ENCODE results near the gene PSMD12.
"Not testable (repeated sequence)": the region's sequence is repeated elsewhere in the genome, so short reads cannot be mapped to it uniquely, and the experiment has no call there.

PSMD12 gene

DNA sequence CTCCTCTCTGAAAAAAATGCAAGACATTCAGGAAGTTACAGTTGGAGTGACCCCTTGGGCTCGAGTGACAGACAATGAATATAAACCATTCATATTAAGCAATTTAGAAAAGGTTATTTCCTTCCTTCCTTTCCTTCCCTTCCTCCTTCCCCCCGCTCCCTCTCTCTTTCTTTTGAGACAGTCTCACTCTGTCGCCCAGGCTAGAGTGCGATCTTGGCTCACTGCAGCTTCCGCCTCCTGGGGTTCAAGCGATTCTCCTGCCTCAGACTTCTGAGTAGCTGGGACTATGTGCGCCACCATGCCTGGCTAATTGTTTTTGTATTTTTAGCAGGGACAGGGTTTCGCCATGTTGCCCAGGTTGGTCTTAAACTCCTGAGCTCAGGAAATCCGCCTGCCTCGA, 13.2 kb downstream of the PSMD12 start:
- DNase-seq, result no peak

DNA sequence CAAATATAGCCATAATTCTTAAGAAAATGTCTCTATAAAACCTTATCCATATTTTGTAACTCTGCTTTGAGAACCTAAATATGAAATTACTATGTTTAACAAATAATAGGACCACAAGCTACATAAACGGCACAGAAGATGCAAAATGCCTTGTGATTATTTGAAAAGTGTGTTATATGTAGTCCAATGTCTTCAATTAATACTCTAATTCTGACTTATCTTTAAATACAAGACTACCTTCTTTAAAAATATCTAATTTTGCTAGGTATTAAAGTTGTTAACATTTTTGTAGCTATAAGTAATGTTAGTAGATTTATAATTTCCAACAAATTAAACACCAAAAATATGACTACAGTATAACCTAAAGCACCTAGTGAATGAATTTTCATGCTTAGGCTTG, 17.0 kb downstream of the PSMD12 start:
- no peak for DNase-seq

DNA sequence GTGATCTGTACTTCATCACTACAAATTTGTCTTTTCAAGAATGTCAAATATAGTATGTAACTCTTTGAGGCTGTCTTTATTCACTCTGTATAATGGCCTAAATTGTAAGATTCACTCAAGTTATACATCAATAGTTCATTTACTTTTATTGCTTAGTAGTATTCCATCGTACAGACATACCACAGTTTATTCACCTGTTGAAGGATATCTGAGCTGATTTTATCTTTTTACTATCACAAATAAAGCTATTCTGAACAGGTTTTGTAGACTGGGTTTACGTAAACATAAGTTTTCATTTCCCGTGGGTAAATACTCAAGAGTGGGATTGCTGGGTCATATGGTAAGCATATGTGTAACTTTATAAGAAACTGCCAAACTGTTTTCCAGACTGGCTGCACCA, 18.6 kb downstream of the PSMD12 start:
- DNase-seq, result no peak

DNA sequence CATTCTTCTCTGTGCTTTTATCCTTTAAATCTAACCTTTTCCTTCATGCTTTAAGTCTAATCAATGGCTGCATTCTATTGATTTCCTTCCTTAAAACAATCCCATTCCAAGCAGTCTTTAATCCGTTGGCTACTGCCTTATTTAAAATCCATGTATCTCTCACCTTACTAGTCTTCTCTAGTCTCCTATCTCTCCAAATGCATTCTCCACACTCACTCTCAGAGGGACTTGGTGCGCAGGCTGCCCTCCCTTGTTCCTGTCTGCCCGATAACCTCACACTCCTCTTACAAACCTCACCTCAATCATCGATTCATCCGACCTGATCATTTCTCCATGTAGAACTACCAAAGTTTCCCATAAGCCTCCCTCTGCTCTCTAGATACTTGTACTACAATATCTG, 23.1 kb downstream of the PSMD12 start:
- no peak for DNase-seq

DNA sequence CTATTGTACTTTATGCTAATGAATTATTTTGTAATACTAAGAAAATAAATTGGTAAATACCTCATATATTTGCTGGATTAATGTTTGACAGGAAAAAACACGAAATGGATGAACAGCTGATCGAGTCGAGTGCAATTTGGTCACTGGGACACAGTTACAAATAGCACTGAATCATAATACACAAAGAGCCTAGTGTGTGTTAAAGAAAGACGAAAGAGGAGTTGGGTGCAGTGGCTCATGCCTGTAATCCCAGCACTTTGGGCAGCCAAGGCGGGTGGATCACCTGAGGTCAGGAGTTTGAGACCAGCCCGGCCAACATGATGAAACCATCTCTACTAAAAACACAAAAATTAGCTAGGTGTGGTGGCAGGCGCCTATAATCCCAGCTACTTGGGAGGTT, 28.0 kb downstream of the PSMD12 start:
- not testable (repeated sequence) for DNase-seq

DNA sequence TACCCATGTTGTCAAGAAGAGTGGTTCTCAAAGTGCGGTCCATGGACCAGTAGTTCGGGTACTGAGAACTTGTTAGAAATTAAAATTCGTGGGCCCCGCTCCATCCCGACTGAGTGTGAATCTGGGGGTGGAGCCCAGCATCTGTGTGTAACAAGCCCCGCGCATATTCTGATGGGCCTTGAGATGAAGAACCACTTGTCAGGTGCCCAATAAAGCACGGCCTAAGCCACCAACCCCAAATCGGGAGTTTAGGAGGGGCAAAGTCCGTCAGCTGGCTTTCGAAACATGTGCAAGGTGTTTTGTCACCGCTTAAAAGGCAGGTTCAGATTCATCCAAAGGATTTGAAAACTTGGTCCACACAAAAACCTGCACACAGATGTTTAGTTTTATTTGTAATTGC, 29.5 kb downstream of the PSMD12 start:
- DNase-seq, result no peak

DNA sequence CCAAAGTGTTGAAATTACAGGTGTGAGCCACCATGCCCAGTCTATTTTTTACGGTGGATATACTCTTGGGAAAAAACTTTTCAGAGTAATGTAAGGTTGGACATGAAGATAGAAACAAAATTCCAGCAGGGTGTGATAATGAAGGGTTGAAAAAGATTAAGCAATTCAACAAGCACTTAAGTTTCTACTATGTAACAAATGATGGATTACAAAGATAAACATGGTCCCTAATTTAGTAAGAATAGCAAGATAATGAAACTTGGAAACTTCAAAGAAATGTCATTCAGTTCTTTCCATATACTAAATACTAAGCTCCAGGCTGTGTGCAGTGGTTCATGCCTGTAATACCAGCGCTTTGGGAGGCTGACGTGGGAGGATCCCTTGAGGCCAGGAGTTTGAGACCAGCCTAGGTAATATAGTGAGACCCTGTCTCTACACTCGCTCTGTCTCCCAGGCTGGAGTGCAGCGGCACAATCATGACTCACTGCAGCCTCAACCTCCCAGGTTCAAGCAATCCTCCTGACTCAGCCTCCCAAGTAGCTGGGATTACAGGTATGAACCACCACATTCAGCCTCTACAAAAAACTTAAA, 31.0 kb downstream of the PSMD12 start:
- no peak for DNase-seq

DNA sequence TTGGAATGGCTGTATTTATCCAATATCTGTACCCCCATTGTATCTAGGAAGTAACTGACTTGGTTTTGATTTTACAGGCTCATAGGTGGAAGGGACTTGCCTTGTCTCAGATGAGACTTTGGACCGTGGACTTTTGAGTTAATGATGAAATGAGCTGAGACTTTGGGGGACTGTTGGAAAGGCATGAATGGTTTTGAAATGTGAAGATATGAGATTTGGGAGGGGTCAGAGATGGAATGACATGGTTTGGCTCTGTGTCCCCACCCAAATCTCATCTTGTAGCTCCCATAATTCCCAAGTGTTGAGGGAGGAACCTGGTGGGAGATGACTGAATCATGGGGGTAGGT, 34.2 kb downstream of the PSMD12 start:
- not testable (repeated sequence) for DNase-seq

DNA sequence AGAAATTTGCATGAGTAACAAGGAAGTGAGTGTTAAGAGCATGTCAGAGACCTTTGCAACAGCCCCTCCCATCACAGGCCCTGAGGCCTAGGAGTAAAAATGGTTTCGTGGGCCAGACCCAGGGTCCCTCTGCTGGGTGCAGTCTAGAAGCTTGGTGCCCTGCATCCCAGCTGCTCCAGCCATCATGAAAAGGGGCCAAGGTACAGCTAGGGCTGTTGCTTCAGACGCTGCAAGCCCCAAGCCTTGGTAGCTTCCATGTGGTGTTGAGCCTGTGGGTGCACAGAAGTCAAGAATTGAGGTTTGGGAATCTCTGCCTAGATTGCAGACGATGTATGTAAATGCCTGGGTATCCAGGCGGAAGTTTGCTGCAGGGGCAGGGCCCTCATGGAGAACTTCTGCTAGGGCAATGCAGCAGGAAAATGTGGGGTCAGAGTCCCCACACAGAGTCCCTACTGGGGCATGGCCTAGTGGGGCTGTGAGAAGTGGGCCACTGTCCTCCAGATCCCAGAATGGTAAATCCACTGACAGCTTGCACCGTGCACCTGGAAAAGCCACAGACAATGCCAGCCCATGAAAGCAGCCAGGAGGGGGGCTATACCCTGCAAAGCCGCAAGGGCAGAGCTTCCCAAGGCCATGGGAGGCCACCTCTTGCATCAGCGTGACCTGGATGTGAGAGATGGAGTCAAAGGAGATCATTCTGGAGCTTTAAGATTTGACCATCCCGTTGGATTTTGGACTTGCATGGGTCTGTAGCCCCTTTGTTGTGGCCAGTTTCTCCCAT, 34.8 kb downstream of the PSMD12 start:
- DNase-seq, result not testable (repeated sequence)

DNA sequence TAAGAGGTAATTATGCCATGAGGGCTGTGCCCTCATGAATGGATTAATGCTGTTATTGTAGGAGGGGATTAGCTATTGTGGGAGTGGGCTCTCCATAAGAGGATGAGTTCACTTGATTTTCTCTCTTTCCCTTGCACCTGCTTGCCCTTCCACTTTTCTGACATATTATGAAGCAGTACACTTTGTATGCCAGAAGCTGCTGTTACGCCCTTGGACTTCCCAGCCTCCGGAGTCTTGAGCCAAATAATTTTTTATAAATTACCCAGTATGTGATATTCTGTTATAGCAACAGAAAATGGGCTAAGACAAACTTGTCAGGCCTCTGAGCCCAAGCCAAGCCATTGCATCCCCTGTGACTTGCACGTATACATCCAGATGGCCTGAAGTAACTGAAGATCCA, 38.4 kb downstream of the PSMD12 start:
- no peak for DNase-seq

DNA sequence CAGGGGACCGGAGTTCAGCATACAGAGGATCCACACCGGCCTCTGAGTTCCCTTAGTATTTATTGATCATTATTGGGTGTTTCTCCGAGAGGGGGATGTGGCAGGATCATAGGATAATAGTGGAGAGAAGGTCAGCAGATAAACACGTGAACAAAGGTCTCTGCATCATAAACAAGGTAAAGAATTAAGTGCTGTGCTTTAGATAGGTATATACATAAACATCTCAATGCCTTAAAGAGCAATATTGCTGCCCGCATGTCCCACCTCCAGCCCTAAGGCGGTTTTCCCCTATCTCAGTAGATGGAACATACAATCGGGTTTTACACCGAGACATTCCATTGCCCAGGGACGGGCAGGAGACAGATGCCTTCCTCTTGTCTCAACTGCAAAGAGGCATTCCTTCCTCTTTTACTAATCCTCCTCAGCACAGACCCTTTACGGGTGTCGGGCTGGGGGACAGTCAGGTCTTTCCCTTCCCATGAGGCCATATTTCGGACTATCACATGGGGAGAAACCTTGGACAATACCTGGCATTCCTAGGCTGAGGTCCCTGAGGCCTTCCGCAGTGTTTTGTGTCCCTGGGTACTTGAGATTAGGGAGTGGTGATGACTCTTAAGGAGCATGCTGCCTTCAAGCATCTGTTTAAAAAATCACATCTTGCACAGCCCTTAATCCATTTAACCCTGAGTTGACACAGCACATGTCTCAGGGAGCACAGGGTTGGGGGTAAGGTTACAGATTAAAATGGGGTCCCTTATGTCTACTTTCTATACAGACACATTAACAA, 39.2 kb downstream of the PSMD12 start:
- not testable (repeated sequence) for DNase-seq

DNA sequence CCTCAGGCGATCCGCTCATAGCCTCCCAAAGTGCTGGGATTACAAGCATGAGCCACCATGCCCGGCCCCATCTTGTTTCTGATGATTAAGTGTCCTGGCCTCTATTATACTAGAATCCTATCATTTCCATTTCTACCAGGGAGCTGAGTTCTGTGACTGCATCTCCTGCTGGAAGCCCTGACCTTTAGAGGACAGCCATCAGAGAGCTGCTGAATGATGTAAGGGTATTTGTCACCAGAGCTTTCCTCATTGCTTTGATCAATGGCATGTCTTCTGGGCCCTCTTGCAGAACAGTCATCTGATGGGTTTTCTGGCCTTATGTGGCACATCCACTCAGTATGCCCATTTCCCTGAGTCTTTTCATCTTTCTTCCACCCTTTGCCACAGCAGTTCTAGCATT, 39.9 kb downstream of the PSMD12 start:
- DNase-seq, result no peak

DNA sequence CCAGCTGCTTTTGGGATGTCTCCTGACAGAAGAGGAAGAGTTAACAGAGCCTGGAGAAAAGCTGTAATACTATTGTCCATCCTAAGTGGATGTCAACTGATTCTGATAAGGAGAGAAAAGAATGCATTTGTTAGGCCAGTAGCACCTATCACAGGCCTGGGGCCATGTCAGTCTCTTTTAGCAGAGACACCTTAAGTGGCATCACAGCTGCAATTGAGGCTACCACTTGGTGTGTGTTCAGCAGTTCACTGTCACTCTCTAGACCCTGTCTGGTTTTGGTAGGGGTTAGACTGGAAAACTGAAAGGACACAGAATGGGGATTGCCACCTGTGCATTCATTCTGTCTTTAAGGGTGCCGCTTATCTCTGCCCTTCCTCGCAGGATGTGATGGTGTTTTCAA, 42.0 kb downstream of the PSMD12 start:
- no peak for DNase-seq

DNA sequence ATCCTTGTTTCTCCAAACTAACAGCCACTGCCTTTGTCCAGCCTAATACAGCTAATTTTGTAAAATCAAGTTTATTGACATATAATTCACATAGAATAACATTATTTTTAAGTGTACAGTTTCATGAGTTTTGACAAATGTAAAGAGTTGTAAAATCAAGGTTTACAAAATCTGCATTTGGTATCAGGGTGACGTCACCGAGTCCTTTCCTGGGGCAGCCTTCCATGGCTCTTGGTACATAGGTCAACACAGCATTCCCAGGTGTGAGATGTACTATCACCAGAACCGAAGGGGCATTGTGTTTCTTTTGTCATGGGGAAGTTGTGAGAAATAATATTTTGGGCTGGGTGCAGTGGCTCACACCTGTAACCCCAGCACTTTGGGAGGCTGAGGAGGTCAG, 42.9 kb downstream of the PSMD12 start:
- DNase-seq, result no peak

DNA sequence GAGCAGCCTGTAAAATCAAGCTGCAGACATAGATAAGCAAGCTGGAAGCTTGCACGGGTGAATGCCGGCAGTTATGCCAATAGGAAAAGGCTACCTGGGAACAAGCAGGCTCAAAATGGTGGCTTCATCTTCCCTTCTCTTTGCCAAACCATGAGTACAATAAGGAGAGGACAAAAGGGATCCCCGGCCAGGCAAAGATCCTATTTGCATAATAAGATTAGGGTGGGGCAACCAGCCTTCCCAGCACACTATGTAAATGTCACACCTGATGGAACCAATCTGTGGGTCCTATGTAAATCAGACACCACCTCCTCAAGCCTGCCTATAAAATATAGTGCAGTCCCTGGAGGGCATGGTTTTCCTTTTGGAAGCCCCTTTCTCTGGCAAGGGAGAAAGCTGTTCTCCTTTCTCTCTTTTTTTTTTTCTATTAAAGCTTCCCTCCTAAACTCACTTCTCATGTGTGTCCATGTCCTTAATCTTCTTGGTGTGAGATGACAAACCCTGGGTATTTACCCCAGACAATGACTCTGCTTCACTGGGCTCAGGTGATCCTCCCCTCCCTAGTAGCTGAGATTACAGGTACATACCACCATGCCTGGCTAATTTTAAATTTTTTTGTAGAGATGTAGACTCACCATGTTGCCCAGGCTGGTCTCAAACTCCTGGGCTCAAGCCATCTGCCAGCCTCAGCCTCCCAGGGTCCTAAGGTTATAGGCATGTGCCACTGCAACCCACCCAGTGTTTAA, 44.2 kb downstream of the PSMD12 start:
- DNase-seq, result peak; percentile 53

DNA sequence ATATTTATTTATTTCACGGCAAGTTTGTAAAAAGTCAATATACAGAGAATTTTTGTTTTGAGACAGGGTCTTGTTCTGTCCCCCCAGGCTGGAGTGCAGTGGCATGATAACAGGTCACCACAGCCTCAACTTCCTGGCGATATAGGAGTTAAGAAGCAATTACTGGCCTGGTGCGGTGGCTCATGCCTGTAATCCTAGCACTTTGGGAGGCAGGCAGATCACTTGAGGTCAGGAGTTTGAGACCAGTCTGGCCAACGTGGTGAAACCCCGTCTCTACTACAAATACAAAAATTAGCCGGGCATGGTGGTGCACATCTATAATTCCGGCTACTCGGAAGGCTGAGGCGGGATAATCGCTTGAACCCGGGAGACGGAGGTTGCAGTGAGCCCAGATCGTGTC, 44.9 kb downstream of the PSMD12 start:
- DNase-seq, result not testable (repeated sequence)

DNA sequence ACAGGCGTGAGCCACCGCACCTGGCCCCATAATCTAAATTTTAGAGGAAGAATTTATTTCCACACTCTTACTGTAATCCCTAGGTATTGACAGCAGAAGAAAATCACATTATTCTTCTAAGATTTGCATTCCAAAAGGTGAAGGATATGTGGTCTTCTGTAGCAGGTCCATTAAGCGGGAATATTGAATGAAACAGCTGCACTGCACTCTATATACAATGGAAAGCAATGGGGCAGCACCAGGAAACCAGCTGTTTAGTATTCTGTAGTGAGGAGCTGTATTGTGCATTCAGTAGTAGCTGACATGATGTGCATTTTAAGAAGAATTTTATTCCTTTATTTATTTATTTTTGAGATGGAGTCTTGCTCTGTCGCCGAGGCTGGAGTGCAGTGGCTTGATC, 49.6 kb downstream of the PSMD12 start:
- no peak for DNase-seq

DNA sequence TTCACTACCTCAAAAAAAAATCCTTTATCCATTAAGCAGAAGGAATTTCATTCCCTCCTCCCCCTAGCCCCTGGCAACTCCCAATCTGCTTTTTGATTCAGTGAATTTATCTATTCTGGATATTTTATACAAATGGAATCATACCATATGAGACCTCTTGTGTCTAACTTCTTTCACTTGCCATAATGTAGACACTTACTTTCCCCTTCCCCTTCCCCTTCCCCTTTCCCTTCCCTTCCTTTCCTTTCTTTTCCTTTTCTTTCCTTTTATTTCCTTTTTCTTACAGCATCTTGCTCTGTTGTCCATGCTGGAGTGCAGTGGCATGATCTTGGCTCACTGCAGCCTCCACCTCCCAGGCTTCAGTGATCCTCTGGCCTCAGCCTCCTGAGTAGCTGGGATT, 50.5 kb downstream of the PSMD12 start:
- no peak for DNase-seq

DNA sequence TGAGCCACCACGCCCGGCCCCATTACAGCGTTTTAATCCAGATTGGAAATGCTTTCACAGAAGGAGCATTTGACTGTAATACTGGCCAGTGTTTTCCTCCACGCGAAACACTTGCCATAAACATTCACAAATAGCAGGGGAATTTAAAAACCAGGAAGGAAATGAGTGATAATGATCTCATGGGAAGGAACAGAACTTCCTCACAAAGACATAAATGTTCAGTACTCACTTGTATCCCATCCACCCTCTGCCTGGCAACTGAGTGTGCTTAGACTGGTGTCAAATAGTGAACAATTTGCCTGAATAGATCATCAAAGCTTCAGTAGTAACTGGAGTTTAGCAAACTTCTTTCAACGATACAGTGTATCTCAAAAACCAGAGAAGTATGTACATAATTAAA, 54.1 kb downstream of the PSMD12 start:
- no peak for DNase-seq

DNA sequence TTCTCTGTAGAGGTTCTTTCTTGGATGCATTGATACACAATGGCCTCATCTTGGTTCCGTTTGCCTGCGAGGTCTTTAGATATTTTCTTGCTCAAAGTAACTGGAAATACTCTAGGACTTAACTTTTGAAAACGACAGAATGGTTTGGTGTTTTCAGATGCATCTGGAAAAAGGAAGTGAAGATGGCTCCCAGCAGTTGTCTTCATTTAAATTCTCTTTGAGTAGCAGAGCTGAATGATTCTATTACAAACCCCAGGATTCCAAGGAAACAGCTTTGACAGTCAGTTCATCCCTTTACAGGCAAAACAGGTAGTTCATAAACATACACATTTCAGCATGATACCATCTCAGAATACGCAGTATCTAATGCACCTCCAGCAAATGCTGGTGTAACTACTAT, 54.8 kb downstream of the PSMD12 start:
- no peak for DNase-seq

DNA sequence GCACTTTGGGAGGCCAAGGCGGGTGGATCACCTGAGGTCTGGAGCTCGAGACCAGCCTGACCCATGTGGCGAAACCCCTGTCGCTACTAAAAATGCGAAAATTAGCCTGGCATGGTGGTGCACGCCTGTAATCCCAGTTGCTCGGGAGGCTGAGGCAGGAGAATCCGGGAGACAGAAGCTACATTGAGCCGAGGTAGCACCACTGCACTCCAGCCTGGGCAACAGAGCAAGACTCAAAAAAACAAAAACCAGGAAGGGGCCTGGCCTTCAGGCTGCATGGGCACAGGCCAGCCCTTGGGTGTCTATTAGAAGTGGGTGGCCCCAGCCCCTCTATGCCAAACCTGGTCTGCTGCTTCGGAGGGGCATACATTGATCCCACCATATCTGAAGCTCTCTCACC, 56.0 kb downstream of the PSMD12 start:
- no peak for DNase-seq

DNA sequence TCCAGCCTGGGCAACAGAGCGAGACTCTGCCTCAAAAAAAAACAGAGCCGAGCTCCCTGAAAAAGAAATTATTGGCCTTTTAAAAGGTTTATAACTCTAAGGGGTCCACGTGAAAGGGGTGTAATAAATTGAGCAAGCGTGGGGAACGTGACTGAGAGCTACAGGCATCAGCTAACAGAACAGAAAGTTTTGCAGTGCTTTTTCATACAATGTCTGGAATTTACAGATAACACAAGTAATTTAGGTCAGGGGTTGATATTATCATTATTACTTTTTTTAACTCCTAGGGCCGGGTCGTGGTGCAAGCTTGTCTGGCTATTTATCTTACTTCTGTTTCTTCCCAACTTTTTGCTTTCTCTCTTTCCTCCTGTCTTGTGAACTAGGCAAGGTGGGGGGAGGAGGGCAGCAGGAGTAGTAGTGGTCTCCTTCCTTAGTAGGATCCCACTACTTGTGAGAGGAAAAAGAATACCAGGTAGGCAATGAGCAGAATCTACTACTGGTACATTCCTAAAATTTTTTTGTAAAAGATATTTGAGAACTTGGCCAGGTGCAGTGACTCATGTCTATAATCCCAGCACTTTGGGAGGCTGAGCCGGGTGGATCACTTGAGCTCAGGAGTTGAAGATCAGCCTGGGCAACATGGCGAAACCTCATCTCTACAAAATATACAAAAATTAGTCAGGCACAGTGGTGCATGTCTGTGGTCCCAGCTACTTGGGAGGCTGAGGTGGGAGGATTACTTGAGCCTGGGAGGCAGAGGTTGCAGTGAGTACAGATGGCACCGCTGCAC, 60.7 kb downstream of the PSMD12 start:
- DNase-seq, result peak; percentile 32
